DMS 273 treated with DMSO at 0.1 percent for 48 hours (cell line): ENCODE data around the gene DUSP10.

ENCODE experiments used
- DNase-seq: peaks from one replicate; lab custom pipeline; 2025; lab: John Stamatoyannopoulos, UW

Gene DUSP10

DNA sequence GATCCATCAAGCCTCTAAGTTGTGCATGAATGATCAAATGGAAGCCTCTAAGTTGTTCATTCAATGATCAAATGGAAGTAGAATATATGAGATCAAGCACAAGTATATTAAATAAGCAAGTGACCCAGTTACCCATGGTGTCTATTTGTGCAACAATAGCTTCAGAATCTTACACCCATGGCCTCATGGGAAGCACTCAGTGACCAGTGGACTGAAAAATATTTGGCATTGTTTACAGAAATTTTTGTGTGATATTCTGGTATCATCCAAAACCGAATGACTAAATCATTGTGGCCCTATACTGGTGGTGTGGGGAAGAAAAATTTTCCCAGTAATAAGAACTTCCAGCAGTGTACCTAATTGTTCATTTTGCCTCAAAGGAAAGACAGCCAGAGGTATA lies 46.6 kb downstream of the DUSP10 start:
- no peak for DNase-seq

DNA sequence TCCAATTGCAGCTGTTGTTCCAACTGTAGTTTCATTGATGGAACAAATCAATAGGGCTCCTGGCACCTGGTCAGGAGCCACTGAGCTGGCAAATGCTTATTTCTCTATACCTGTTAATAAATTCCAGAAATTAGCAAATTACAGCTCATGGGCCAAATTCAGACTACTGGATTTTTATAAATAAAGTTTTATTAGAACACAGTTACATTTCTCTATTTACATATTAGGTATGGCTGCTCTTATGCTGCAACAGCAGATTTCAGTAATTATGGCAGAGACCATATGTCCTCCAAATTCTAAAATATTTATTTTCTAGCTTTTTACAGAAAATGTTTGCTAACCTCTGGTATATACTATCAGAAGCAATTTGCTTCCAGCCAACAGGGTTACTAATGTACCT lies 47.8 kb downstream of the DUSP10 start:
- no peak for DNase-seq

DNA sequence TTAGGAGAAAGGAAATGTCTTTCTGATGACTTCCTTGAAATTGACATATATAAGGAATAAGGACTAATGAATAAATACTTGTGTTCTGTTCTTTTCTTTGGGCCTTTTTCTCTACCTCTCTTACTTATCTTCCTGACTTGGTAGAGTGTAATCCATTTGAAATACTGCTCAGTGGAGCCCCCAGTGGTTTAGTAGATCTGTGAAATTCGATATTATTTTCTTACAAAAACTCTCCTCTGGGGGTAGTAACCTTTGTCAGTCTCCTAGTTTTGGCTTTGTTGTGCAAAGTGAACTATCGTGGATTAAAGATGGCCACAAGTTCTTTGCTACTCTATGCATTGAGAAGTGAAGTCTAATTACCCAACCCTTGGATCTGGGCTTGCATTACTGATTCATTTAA lies 48.8 kb downstream of the DUSP10 start:
- DNase-seq: no peak

DNA sequence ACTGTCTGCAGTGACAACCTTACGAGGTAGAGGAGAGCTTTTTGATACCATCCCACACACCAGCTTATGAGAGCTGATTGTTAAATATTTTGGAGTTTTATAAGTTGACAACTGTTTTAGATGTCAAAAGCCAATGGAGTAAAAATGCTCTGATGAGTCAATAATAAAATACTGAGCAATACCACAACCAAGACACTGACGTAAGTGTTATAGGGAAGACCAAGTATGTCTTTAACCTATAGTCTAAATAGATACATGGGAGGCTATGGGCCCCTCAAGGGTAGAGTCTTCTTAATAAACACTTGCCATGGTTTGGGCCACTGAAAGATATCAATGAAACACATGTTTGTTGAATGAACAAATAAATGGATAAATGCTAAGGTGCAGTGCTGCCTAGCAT lies 49.2 kb downstream of the DUSP10 start:
- no peak for DNase-seq

DNA sequence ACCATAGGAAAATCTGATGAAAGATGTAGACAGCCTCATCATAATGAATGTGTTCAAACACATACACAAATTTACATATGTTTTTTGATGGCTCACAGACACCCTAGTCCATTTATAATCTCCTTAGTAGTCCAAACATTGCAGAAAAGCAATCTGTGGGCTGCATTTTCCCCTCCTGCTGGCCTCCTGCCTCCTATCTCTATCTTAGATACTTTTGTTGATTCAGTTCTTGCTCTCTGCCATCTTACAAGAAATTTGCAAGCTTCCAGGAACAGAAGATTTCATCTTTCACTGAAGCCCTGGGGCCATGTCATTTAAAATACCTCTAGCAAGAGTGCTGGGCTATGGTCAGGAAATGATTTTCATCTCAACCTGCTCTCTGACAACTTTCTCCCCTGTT lies 50.6 kb downstream of the DUSP10 start:
- no peak for DNase-seq

DNA sequence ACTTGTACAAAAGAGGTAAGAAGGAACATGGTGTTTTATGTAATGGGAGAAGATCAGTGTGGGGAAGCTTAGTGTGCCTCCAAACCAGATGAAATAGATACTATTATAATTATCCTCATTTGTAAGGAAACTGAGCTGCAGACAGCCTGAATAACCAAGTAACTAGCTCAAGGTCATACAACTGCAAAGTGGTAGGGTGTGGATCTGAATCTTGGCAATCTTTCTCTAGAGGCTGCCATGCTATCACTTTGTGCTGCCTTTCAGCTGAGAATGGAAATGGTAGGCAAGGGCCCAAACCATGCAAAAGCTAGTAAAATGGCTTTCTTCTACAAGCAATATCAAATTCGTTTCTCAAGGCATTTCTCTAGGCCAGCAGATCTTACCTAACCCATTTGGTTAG lies 51.0 kb downstream of the DUSP10 start:
- DNase-seq: no peak

DNA sequence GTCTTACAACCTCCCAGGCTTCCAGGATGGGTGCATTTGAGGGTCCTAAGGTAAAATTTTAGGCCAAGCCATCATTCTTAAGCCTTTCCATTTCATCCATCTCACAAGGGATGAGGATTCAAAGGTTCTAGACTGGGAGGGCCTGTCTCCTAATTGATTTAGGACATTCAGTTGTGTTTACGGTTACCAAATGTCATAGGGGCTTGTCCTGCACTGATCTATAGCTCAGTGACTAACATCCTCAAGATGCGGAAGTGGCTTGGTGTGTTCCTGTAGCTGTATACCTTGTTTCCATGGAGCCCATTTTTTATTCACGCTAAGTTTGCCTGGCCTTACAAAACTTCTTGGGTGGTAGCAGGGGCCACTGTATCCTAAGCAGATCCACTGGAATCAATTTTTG lies 52.8 kb downstream of the DUSP10 start:
- DNase-seq: no peak

DNA sequence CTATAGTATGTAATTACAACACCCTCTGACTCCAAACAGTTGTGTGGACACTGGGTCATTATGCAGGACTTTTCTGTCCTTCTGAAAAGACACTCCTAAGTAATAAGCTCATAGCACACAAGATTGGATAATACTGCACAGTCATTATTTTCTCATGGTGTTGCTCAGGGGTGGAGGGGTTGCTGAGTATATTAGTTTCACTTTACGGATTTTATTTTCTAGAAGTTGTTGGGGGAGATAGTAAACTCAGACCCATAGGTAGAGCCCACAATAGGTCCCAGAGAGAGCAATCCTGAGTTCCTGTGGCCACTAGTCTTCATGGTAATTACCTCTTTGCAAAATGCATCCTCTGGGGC lies 53.4 kb downstream of the DUSP10 start:
- no peak for DNase-seq

DNA sequence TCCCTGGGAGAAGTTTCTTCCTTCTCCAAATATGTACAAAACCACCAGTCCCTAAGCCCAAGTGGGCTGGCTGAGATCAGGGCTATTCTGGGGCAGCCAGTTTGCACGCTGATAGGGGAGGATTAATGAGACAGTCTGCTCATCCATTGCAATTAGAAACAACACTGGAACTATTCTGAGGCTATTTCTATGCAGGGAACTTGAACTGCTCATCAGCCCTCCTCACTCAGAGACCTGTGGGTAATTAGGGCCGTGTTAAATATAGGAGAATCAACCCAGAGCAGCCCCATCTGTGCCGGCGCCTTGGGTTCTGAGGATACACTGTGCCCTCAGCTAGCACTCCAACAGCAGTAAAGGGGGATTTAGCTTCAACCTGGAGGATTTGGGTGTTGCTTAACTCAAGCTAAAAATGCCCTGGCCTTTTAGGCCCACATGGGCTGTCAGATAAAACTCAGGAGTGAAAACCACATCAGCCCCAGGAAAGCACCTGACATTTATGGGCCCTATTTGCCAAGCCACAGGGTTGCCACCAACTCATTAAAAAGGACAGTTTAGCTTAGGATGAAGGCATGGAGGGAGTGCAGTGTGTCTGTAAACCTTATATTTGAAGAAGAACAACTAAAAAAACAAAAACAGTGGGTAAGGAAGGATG lies 53.9 kb downstream of the DUSP10 start:
- DNase-seq: no peak

DNA sequence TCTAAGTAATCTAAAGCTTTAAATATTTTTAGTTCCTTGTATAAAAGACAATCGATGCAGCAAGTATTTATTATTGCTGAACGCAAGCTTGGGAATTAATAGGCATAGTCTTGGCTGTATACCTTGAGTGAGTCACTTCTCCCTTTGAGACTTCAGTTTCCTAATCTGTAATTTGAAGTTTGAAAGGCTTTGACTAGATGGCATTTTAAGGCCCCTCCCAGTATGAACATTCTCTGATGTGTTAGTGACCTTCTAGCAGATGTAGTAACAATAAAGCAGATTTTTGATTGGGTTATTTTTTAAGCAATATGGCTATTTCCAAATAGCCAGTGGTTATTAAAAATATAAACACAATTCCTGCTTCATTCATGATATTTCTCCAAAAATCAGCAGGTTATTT lies 58.2 kb downstream of the DUSP10 start:
- DNase-seq: no peak

DNA sequence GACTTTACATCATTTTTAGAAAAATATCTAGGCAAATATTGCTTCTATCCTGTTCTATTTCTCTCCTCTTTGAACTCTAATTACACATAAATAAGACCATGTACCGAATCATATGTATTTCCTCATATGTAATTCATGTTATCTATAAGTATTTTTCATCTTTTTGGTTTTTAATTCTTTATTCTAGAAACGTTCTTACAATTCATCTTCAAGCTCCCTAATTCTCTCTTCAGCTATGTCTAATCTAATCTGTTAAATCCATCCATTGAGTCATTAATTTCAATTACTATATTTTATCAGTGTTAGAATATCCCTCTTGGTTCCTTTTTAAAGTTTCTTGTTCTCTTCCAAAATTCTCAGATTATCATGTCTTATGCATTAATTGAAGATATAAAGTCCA lies 61.8 kb downstream of the DUSP10 start:
- no peak for DNase-seq

DNA sequence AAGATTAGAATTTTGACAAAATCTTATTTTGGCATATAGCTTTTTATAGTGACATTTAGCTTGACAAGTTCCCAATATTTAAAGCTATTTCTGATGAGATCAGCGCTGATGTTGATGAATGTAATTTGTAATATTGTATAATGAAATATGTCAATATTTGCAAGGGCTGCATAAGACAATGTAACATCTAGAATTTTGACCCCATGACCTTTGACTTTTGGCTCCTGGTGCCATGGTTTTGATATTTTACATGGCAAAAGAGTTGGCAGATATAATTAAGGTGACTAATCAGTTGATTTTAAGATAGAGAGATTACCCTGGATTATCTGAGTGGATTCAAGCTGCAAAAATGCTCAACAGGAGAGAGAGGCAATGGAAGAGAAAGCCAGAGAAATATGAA lies 63.9 kb downstream of the DUSP10 start:
- DNase-seq: no peak

DNA sequence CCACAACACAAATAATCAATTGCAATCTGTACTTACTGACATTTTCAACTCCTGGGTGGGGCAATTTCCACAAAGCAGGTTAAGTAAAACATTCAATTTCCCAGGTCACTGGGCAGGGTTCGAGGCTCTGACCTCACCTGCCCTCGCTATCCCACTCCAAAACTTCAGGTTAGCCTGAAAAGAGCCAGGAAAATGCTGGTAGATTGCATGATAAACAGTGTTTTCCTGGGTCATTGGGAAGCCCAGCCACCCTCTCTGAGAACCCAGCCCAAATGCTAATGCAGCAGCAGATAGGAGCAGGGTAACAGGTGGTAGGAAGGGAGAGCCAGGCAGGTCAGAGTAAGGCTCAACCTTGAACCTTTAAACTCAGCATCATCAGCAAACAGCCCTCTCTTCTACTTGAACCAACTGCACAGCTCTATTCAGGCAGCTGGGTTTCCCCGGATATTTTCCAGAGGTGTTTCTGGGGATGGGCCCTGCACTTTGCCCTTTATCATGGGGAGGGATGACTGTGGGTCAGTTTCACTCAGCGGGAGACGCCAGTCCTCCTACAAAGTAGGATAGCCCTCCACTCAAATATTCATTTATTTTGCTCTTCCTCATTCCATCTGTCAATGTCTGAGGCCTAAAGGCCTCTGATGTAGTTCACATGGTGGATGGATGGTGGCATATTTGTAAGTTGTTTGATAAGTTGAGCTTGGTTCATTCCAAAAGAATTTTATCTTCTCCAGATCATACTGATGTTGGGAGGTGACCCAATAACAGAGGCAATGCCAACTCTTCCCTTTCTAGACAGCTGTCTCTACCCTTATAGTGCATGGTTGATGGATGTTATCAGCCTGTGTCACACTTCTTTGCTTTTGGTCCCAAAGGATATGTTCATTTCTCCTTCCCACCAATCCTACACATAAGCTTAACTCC lies 65.7 kb downstream of the DUSP10 start:
- no peak for DNase-seq

DNA sequence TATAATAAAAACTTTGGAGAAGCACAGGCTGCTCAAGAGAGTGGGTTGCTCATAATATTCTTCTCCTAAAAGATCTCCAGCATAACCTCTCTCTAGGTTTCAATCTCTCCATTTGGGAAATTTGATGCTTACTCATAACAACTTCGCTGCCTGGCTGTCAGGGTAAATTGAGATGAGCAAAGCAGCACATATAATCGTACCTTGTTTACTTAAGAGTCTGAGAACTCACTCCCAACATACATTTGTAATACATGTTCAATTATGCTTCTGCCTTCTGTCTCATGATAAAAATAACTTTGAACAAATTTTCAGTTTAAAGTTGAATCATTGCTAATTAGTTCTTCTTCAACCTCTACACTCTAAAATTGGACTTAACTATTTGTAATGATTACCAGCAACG lies 68.9 kb downstream of the DUSP10 start:
- DNase-seq: no peak

DNA sequence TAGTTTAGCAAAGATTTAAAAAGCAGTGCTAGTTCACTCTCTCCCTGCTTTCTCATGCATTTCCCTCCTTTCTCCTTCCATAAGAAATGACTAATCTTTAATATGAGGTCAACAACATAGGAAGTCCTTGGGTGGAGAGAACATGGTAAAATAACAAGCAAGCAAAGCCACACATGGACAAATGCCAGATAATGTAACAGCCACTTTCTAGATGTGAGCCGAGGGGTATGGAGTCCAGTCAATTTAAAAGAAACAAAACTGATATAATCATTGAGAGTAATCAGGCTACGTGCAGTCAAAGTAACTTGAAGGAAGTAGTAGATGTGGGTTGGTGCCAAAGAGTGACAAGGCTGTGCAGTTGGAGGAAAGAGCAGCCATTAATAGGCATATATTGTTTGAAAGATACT lies 69.6 kb downstream of the DUSP10 start:
- no peak for DNase-seq

DNA sequence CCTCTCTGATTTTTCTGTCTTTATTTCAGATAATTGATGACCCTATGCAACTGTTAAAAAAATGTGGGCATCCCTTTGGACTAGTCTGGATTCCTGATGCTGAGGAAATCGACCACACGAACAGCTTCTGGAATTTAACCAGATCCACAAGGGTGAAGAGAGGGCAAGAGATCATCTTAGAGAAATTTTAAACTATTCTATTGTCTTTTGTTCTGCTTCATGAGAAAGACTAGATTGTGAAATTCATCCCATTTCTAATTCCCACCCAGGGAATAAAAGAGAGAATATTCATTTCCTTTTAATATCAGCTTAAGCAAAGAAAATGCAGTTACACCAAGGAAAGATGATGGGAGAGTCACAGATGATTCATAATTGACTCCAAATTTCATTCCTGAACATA lies 71.8 kb downstream of the DUSP10 start:
- DNase-seq: no peak

DNA sequence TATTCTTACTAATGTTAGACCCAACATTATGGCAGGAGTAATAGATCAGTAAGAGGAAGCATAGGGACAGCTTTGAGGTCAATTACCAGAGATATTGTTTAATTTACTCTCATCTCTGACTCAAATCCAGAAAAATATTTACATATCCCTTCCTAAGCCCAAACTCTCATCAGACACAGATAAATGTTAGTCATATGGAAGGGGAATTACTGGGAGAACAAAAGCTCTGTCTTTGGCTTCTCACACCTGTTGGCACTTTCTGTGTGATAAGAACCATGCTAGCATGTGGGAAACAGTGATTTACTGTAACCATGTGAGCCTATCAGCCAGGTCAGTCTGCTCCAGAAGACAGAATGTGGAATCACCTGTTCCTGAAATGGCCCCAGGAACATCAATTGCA lies 72.4 kb downstream of the DUSP10 start:
- DNase-seq: no peak

DNA sequence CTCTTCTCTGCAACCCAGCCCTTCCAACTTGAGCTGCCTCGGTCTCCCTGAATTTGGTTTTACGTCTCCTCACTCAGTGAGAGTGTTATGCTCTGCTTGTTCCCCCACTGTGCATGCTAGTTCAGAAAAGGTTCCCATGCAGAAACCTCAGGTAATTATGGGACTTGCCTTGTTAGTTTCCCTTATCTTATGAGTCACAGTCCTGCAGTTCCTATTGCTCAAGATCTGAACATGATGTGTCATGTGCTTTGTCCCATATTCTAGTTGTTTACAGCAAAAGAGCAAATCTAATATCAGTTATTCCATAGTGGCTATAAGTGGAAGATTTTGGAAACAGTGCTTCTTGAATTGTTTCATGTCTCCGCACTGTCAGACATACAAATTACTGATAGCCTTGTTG lies 74.4 kb downstream of the DUSP10 start:
- DNase-seq: no peak

DNA sequence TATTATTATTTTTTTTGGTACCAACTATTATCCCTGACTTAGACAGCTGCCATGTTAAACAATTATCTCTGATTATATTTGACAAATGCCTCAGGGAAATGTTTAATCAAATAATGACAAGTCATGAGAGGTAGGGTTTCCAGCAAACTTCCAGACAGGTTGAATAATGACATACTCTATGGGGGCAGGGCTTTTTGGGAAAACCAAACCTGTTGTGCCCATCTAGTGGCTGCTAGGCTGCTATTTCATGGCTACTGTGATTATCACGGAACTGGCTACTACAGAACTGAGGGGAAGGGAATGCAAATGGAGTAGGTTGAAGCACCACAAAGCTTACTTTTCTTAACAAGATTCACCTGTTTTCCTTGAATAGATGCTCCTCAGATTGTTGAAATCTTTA lies 77.6 kb downstream of the DUSP10 start:
- no peak for DNase-seq

DNA sequence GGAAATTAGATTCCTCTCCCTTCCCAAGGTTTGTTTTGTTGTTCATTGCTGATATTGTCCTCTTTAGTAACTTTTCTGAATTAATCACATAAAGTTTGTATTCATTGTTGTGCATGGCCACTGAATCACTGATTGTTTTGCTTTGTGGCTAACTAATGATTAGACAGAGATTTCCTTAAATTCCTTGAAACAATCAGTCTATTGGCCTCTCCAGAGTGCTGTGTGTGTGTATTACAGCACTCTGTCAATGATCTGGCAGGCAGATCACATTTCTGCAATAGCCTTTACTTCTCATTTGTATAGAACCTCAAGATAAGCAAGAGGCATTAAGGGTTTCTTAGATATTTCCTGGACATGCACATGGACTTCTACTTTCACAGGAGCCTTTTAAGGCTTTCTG lies 78.6 kb downstream of the DUSP10 start:
- DNase-seq: no peak

DNA sequence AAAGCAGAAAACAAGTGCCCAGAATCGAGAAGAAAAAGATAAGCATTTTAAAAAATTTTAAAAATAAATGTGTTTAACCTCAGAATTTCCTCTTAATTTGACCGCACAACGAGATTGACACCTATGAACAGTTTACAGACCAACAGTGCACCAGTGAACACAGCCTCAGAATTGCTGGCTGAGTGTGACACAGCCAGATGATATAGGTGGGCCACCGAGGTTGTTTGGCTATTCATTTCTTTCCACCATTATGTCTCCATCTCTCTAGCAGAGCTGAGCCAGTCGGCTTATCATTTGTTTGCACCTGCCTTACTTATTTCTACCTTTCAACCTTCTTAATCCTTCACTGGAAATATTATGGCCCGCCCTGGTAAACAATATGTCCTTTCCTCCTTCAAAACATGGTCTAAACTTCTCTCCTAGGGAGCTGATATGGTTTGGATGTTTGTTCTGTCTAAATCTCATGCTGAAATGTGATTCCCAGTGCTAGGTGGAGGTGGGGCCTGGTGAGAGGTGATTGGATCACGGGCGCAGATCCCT lies 86.1 kb downstream of the DUSP10 start:
- no peak for DNase-seq
